Hepatocyte (in vitro differentiated cells): ENCODE data around the gene BRWD1.

Source experiments
- EZH2 ChIP-seq: fragments of 200-600 bp; sonication (generic); IDR thresholded peaks from 2 replicates; pipeline ENCODE4 v1.6.1; 2016; ENCODE audit warnings: antibody characterized with exemption, mild to moderate bottlenecking, borderline replicate concordance
- EZH2phosphoT487 ChIP-seq: fragments of 200-600 bp; sonication (generic); IDR thresholded peaks from one replicate; pipeline ENCODE4 v1.6.1; 2018; ENCODE audit warnings: antibody characterized with exemption, mild to moderate bottlenecking, low read depth, moderate library complexity; ENCODE audit not compliant: unreplicated experiment, severe bottlenecking
- TF ChIP-seq, protein P1 (sequence below): fragments of 200-600 bp; sonication (generic); IDR thresholded peaks from 2 replicates; pipeline ENCODE4 v1.5.1; 2016; ENCODE audit warnings: antibody characterized with exemption, mild to moderate bottlenecking; ENCODE audit not compliant: poor library complexity

GRCh38 chr21:39330001-39330400, 16.6 kb upstream of the BRWD1 start:
- TF ChIP-seq, protein P1, sequence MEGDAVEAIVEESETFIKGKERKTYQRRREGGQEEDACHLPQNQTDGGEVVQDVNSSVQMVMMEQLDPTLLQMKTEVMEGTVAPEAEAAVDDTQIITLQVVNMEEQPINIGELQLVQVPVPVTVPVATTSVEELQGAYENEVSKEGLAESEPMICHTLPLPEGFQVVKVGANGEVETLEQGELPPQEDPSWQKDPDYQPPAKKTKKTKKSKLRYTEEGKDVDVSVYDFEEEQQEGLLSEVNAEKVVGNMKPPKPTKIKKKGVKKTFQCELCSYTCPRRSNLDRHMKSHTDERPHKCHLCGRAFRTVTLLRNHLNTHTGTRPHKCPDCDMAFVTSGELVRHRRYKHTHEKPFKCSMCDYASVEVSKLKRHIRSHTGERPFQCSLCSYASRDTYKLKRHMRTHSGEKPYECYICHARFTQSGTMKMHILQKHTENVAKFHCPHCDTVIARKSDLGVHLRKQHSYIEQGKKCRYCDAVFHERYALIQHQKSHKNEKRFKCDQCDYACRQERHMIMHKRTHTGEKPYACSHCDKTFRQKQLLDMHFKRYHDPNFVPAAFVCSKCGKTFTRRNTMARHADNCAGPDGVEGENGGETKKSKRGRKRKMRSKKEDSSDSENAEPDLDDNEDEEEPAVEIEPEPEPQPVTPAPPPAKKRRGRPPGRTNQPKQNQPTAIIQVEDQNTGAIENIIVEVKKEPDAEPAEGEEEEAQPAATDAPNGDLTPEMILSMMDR, result no peak
- TF ChIP-seq EZH2 (no peak), EZH2phosphoT487 (no peak)
